GM18873 (cell line): Measurements from ENCODE around the gene NDUFS5.
"Not testable (repeated sequence)": the region's sequence is repeated elsewhere in the genome, so short reads cannot be mapped to it uniquely, and the experiment has no call there.

Experiments
- ATAC-seq: cut with Tn5 transposase; IDR thresholded peaks from one replicate; pipeline ENCODE4 v1.9.1; 2021; ENCODE audit warnings: mild to moderate bottlenecking, moderate library complexity, moderate number of reproducible peaks; ENCODE audit not compliant: unreplicated experiment, low FRiP score

Gene NDUFS5

DNA sequence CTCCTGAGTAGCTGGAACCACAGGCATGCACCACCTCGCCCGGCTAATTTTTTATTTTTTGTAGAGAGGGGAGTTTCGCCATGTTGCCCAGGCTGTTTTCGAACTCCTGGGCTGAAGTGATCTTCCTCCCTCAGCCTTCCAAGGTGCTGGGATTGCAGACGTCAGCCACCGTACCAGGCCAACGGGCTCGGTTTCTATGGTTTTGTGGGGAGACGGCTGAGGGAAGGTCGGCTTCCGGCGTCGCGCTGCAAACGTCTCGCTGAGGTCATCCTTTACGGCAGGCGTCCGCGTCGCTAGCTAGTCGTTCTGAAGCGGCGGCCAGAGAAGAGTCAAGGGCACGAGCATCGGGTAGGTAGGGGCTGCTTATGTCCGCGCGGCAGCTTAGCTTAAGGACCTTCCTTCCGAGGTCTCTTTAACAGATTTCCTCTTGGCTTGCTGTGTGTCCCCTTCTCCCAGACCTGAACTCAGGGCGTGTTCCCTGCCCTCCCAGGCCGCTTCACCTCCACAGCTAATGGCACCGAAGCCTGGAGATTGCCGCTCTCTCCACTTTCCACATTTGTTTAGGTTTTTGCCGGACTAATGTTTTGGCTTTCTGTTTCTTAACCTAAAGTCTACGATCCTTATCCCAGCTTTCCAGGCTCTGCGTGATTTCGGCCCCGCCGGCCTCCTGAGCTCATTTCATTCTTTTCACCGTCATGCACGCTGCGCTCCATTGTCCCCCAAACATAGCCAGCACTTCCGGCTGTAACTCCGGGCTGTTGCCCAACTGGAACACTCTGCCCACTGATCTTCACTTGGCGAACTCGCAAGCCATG lies at the start of gene NDUFS5:
Gene NDUFS5 (plus strand): TSS at position 300 of the 815 bp plus-strand sequence. CDS start 2,375 bp downstream, outside the sequence.
- no peak for ATAC-seq

DNA sequence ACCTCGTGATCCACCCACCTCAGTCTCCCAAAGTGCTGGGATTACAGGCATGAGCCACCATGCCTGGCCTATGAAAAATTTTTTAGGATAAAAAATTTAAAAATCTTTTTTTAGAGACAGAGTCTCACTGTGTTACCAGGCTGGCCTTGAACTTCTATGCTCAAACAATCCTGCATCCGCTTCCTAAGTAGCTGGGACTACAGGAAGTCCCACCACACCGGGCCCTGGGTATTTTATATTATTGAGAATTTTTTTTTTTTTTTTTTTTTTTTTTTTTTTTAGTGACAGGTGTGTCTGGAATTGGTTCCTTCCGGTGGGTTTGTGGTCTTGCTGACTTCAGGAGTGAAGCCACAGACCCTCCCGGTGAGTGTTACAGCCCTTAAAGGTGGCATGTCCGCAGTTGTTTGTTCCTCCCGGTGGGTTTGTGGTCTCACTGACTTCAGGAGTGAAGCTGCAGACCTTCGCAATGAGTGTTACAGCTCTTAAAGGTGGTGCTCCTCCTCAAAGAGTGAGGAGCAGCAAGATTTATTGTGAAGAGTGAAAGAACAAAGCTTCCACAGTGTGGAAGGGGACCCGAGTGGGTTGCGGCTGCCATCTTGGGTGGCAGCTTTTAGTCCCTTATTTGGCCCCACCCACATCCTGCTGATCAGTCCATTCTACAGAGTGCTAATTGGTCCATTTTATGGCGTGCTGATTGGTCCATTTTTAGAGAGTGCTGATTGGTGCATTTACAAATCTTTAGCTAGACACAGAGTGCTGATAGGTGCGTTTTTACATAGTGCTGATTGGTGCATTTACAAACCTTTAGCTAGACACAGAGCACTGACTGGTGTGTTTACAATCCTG lies 48.5 kb upstream of the NDUFS5 start:
- ATAC-seq: not testable (repeated sequence)

DNA sequence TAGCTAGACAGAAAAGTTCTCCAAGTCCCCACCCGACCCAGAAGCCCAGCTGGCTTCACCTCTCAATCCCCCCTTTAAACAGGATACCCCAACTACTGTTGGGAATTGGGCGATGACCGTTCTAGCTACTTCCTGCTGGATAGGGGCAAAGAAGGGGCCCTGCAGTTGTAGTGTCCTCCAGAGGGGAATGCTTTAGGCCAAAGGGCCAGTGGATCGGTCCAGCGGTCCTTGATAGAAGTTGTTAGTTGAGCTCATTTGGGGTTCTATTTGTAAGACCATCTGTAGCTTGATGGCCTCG lies 48.0 kb upstream of the NDUFS5 start:
- ATAC-seq: not testable (repeated sequence)

DNA sequence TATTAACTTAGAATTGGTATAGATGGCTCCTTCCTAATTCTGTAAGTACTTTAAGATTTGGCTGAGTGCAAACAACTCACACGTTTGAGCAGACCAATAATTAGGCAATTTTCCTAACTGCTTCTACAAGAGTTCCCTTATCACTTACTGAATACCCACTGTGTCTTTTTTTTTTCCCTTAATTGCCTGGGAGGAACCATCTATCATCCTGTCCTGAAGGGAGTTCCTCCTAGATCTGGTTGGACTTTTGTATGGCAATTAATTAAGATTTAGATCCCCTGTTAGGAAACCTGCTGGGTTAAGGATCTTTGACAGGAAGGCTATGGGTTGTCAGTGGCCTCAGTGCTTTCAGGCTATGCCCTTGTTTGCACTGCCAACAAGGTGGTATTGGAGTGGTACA lies 46.8 kb upstream of the NDUFS5 start:
- not testable (repeated sequence) for ATAC-seq

DNA sequence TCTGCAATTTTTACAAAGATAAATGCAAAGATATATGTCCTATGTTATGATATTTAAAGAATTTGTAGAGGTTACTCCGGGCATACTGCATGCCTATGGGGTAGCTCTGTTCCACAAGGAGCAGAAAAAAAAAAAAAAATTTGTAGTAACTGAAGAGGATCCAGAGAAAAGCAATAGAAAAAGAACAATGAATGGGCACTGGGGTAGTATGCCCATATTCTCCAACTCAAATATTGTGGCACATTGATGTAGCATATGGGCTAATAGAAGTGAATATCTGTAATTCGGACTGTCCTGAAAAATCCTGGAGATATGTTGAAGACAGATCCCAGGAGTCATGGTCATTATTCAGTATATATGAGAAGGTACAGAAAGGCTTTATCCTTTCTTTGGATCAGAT lies 36.2 kb upstream of the NDUFS5 start:
- no peak for ATAC-seq

DNA sequence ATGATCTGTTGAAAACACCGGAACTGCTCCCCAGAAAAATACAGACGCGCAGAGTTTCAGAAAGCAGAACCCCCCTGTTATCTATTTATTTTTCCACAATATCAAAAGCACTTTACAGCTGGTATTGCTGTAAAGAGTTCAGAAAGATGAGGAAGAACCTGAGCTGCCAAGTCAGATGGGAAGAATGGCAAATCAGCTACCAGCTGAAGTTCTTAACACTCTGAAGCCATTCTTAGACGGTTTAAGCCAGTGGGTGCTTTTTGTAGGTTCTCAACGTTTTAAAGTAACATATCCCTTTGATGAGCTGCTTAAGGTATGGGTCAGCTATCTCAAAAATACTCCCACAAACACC lies 35.8 kb upstream of the NDUFS5 start:
- ATAC-seq: no peak

DNA sequence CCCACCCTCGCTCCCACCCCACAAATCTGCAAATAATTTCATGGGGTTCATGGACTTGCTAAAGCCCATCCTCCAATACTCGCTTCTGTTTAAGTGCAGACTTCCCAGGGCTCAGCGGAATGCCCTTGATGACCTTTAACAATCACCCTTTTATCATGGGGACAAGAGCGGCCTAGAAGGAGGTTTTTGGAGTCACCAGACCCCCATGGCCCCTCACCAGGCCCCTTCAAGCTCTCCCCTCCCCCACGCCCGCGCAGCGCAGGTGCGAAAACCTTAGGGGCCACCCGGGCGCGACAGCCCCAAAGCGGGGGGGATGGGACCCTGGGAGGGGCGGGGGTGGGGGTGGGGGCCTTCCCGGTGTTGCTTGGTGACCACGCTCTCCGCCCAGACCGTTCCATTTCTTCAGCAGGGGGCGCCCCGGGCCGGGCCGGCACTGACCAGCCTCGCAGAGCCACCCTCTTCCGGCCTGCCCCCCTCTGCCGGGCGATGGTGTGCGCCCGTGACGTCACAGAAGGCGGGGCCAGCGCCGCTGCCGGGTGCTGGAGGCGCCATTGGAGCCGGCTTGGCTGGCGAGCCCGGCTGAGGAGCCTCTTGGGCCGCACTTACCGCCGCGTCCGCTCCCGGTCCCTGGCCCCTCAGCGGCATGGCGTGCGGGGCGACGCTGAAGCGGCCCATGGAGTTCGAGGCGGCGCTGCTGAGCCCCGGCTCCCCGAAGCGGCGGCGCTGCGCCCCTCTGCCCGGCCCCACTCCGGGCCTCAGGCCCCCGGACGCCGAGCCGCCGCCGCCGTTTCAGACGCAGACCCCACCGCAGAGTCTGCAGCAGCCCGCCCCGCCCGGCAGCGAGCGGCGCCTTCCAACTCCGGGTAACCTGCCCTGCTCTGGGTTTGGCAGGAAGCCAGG lies 35.2 kb upstream of the NDUFS5 start, which contains the start of gene AKIRIN1:
Gene AKIRIN1 (plus strand): TSS at position 539 of the 900 bp plus-strand sequence. CDS start 105 bp downstream, at position 644.
- peak; percentile 82 for ATAC-seq

DNA sequence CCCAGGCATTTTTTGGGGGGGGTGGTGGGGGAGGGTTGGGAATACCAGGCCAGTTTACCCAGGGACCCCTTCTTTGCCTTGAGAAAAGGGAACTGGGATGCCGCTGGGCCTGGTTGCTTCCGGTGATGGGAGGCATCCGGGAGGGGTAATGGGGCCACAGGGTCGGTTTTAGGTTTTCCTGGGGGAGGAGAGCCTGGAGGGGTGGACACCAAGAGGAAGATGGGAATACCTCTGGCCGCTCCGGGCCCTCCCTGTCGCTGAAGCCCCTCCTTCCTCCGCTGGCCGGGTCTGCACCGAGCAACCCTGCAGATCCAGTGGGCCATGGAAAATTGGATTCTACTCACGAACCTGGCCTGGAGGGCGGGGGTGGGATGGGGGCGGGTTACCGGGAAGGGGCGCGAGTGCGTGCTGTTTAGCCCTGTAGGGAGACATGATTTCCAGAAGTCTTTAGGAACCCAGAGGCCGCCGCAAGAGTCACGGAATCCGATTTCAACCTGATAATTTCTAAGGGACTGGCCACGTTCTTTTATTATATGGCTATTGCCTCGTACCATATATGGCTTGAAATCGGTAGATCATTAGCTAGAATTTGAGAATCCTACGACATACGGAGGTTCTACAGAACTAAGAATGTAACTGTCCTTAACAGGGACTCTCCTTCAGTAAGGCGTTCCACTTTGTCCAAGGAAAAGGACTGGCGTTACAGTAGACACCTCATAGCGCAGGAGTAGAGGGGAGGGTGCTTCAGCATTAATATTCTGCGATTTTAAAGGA lies 34.3 kb upstream of the NDUFS5 start:
- ATAC-seq: no peak

DNA sequence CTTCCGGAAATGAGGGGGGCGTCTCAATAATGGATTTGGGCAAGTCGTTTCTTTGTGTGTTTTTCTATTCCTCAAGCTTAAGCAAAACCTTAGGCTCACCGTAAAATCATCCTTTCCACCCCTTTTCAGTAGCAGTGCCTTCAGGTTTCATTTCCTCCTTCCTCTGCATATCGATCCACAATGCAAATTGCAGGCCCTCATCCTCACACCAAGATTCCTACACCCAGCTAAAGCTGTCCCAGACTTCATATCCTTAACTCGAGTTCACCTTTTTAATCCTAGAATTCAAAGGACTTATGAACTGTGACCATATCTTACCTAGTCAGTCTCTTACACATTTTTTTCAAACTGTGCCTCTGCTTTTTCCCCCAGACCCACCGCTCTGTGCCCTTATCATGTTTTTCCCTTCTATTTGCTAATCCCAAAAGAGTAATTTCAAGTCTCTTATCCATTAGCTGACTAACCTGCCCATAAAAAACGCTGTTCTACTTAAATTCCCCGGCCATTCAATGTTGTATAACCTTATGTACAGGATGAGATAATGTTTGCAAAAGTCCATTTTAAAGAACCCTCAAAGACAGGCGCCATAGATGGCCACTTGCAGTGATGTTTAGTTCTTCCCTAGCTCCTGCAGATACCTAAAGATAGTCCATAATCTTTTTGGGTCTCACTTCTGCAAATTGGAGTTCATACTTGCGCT lies 33.6 kb upstream of the NDUFS5 start:
- ATAC-seq: no peak

DNA sequence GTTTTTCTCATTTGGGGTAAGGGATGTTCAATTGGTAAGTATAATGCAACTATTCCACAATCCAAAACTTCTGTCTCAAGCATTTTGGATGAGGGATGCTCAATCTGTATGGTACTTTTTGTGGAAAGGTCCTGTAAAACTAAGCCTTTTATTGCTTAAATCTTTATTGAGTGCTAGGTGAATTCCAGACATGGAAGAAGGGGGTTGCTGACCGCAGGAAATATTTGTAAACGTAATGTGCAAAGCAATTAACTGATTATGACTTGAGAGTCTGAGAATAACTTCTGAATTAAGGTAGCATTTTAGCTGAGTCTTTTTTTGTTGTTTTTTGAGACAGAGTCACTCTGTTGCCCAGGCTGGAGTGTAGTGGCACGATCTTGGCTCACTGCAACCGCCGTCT lies 32.0 kb upstream of the NDUFS5 start:
- no peak for ATAC-seq

DNA sequence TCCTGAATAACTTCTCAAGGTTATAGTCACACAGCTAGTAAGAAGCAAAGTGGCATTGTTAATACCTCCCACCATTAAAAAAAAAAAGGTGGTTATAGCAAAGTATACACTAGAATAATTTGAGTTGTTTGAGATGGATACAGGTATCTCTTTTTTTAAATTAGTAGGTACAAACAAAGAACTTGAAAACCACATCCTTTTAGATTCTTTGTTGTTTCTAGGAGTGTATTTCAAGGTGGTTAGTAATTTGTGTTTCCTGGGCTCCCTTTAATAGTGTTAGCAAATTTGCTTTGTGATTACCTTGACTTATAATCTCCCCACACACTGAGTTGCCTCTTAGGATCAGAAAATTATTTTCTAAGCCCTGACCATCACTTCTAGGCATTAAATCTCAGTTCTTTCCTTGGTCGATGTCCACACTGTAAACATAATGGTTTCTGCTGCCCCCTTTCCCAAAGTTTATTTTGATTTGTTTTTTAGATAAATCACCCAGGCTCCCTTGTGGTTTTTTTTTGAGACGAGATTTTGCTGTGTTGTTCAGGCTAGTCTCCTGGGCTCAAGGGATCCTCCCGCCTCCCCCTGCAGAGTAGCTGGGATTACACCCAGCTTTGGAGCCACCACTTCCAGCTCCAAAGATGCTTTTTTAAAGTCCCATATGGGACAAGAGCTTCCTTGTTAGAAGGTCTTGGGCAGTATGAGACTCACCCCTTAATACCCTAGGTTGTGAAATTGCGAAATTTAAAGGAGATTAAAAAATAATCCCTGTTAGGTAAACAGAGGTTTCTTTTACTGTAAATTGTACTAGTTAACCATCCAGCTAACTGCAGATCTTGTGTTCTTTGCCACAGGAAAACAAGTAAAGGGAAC lies 28.9 kb upstream of the NDUFS5 start:
- no peak for ATAC-seq

DNA sequence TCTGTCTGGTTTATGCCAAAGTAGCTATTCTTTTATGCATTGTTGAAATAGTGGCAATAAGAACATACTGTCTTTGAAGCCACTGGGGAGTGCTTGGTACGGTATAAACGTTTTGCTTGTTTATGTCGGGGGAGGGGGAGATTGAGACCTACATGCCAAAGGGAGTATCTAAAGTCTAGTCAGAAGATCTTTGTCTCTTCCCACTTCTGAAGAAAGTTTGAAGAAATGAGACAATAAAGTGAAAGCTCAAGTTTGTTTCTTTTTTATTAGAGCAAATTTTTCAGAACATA lies 28.3 kb upstream of the NDUFS5 start:
- no peak for ATAC-seq

DNA sequence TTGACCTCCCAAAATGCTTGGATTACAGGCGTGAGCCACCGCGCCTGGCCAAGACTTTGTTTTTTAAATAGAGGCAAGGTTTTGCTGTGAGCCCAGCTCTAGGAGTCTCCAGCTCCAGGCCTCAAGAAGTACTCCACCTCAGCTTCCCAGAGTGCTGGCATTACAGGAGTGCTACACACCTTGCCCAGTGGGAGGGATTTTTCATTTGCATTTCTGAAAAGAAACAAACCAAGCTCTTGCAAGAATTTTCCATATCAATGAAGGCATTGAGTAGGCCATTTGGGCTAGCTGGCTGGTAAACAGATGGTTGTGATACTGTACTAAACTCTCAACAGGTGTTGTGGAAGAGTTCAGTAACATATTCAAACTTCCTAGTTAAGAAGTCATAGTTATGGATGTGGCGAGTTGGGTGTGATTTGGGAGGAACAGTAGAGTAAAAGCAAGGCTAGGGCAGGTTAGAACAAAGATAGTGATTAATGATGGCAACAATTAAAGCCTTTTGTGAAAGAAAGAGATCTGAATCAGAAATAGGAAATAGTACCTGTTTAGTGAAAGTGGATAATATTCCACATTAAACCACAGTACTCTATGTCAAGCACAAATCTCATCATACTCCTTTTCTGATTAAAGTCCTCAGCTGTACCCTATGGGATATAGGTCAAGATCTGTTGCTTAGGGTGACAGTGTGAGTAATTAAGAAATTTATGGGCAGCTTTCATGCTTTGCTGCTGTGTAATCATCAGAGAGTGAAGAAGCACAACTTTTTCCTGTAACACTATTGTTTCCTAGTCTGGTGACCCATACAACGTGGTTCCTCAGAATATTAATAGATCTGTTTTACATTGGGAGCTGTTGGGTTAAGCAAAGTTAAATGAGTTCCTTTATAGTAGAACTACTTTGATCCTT lies 24.4 kb upstream of the NDUFS5 start:
- no peak for ATAC-seq

DNA sequence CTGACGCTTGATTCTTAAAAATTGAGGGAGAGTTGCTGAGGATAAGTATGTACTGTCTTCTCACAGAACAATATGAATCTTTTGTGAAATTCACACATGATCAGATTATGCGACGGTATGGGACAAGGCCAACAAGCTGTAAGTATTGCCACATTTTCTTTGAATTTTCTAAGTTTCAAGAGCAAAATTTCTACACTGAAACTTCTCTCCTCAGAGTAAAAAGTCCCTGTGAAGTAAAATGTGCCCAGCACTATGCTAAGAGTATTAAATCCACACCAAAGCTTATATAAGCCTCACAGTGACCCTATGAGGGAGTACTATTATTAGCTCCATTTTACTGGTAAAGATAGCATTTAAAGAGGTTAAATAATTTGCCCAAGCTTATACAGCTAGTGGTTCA lies 22.9 kb upstream of the NDUFS5 start:
- ATAC-seq: no peak

DNA sequence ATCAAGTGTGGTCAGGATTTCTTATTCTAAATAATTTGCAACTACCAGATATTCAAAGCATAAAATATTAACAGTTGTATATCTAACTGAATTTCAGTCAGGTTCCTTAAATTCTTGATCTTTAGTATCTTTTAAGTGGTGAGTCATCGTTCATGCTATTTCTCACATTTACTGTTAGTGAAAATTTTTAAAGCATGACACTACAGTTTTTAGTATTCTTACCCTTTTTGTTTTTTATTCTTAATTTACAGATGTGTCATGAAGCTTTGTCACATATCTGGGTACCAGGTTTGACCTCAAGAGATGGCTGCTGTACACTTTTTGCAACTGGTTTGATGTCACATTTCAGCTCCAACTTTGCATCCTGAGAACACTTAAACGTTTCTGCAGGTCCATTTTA lies 22.4 kb upstream of the NDUFS5 start:
- ATAC-seq: no peak

DNA sequence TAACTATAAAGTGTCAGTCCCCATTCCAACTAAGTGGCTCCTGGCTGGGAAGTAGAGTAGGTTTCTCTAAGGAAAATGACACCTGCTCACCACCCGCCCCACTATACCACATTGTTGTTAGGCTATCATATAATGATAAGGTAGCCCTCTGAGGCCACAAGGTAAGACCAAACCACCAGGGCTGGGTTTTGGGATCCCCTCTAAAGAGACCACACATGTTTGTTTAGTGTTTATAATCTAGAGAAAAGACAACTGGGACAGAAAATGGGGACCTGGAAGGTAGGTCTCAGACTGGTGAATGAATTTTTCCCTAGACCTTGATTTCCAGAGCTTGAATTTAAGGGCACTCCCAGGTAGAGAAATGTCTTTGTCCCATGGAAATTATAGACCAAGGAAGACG lies 19.9 kb upstream of the NDUFS5 start:
- ATAC-seq: no peak

DNA sequence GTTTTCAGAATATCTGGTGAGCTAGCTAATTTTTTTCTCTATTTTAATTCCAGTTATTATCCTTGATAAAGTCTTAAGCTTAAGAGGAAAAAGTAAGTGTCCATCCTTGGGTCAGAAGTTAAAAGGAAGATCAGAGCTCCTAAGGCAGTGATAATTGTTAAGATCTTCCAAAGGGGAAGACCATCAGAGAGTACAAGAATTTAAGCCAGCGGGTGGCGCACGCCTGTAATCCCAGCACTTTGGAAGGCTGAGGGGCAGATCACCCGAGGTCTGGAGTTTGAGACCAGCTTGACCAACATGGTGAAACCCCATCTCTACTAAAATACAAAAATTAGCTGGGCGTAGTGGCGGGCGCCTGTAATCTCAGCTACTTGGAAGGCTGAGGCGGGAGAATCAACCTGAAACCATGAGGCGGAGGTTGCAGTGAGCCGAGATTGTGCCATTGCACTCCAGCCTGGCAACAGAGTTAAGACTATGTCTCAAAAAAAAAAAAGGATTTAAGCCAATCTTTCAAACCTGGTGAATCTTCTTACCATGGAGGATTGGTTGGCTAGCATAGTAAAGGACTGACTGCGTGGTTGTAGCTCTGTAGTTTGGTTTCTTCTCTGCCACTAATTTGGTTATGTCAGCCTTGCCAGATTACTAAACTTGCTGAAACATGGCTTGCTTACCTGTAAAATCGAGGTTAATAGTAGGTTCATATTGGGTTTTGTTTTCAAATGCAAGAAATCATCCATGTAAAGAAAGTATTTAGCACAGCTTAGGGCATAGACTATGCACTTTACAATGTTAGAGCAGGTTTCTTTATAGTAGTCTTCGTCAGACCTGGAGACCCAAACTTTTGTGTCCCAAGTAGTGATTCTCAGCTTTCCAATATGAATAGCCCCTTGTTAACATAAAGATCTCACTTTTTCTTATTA lies 19.2 kb upstream of the NDUFS5 start:
- no peak for ATAC-seq
